Spinal cord (tissue), 10 donors: Measurements from ENCODE around the gene TMEM237. TPM values are rescaled to one million over a fixed set of nuclear protein-coding genes. Genes with fewer than 3 reads are reported as not detected.
A peak's percentile ranks its signal among the peaks of the same experiment; 100 is the strongest.

Source experiments
- DNase-seq, 6 donors: peaks; one replicate each; pipeline versions ENCODE4 v3.0.0 to v3.0.0-alpha.2; 2013 to 2015; ENCODE audit warnings: low spot score in 6 of 6, low read depth in 4 of 6
- H3K27ac ChIP-seq: one replicate; pipeline ENCODE4 v1.5.1; 2013; ENCODE audit warnings: low read depth, low read length, control low read depth
- H3K27me3 ChIP-seq: one replicate; pipeline ENCODE4 v1.6.1; 2013; ENCODE audit warnings: low read length; ENCODE audit not compliant: control insufficient read depth, insufficient read depth
- H3K36me3 ChIP-seq: one replicate; pipeline ENCODE4 v1.6.1; 2013; ENCODE audit warnings: low read length; ENCODE audit not compliant: control insufficient read depth, insufficient read depth
- H3K4me1 ChIP-seq: one replicate; pipeline ENCODE4 v1.6.1; 2013; ENCODE audit warnings: low read length; ENCODE audit not compliant: control insufficient read depth, insufficient read depth
- H3K4me3 ChIP-seq: one replicate; pipeline ENCODE4 v1.5.1; 2013; ENCODE audit warnings: low read depth, low read length, control low read depth
- H3K9me3 ChIP-seq: one replicate; pipeline ENCODE4 v1.6.1; 2013; ENCODE audit warnings: low read length; ENCODE audit not compliant: control insufficient read depth, insufficient read depth
- WGBS: methylation state at CpG from one replicate; pipeline ENCODE4 v1.1.5; 2013; ENCODE audit warnings: missing lambda C conversion rate; ENCODE audit not compliant: insufficient coverage; 5-methylcytosine and 5-hydroxymethylcytosine counted together
- polyA plus RNA-seq, 2 donors: library from polyadenylated mRNA; unstranded; fragments of 120-200 nt; gene quantifications; one replicate each; pipeline ENCODE4 v1.2.1, GENCODE V29; 2013; ENCODE audit not compliant: insufficient read length in 2 of 2
- small RNA-seq: library from RNA; depleted of rRNA; stranded (forward); fragments of <200 nt; gene quantifications from one replicate; pipeline ENCODE3, GENCODE V24; 2014; ENCODE audit warnings: low replicate concordance
- total RNA-seq, 2 donors: library from RNA; depleted of rRNA in 1 of 2; stranded (reverse); fragments of 120-200 nt in 1 of 2; fragments of >200 nt in 1 of 2; gene quantifications; one replicate each; pipeline versions ENCODE4 v1.2.3 to v1.2.4, GENCODE V29; 2013 to 2014
- donor health status: healthy.

The TMEM237 gene
- total and polyA plus RNA-seq, 4 donors: 44.9 to 55.4 (median 46.2) TPM

- Histone ChIP-seq H3K27me3 (no peaks in the 10 kb centered on the region), H3K4me1 (no peaks in the 10 kb centered on the region), H3K36me3 (no peaks in the 10 kb centered on the region), H3K27ac (no peak overlapping the region), H3K4me3 (no peak overlapping the region), H3K9me3 (no peaks in the 10 kb centered on the region)
- 100% methylated on average over 1 of the region's 3 CpGs for WGBS
- DNase-seq: no peak
Observed at GRCh38 chr2:201575971-201576370, 67.3 kb downstream of the TMEM237 start.

GRCh38 chr2:201574766-201575165 is 68.5 kb downstream of the TMEM237 start:
- Histone ChIP-seq H3K4me1 (no peaks in the 10 kb centered on the region), H3K9me3 (no peaks in the 10 kb centered on the region), H3K27ac (no peak overlapping the region), H3K4me3 (no peak overlapping the region), H3K27me3 (no peaks in the 10 kb centered on the region), H3K36me3 (no peaks in the 10 kb centered on the region)
- peak in 1 of 6 donors; percentile 23 for DNase-seq
- WGBS: no CpG with 5 or more reads among the region's 1 CpG

DNA sequence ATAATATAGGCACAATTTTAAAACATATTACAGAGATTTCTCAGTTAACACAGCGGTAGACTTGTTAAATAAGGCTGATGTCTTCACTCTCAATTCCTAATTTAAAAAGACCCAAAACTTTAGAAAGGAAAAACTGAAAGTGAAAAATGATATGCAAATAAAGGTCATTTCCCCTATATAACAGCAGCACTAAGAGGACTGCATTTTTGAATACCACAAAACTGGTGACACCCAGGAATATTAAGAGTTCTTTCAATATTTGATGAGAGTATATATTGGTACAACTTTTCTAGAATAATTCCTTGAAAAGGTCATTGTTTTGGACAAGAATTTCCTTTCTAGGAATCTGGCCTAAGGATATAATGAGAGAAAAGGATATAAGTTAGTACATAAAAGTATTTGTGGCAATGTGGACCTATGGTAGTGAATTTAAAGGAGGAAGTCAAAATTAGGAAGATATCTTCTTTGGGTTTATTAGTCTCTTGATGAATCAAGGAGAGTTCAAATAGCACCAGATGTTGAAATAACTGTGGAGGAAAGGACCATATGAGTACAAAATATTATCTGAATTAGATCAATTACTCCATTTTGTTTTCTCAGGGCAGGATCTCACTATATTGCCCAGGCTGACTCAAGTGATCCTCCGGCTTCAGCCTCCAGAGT is 70.3 kb downstream of the TMEM237 start:
- H3K4me3 ChIP-seq: no peak overlapping the region
- H3K9me3 ChIP-seq: peaks cover 2% of the 10 kb centered on the region
- no peaks in the 10 kb centered on the region for H3K4me1 ChIP-seq
- H3K36me3 ChIP-seq: no peaks in the 10 kb centered on the region
- H3K27ac ChIP-seq: no peak overlapping the region
- no peak for DNase-seq
- no peaks in the 10 kb centered on the region for H3K27me3 ChIP-seq
- WGBS: no CpG with 5 or more reads among the region's 2 CpGs

Small RNAs within 50 kb of the gene (small RNA-seq; reads per million reads assigned to genes)
- gene RNU6-651P: not detected

Other genes with a start within 250 kb of the TMEM237 start
- 10 to 100 TPM; 34.9 to 57.9 TPM for gene TRAK2, start 192.0 kb downstream of the TMEM237 start, total RNA-seq
- gene TRAK2, start 192.0 kb downstream of the TMEM237 start, polyA plus RNA-seq: 10 to 100 TPM; 23.9 to 30.8 TPM
- gene STRADB, start 191.8 kb downstream of the TMEM237 start, total RNA-seq: 100 to 1,000 TPM in 1 of 2 donors, 10 to 100 TPM in 1; 48.3 to 108 TPM
- gene STRADB, start 191.8 kb downstream of the TMEM237 start, polyA plus RNA-seq: 10 to 100 TPM; 77.6 to 78.4 TPM
- under 1 TPM; 0.22 to 0.89 TPM for gene MPP4, start 55.1 kb upstream of the TMEM237 start, total RNA-seq
- gene MPP4, start 55.1 kb upstream of the TMEM237 start, polyA plus RNA-seq: under 1 TPM; 0.22 to 0.33 TPM
- 10 to 100 TPM; 30.9 to 42.1 TPM for gene ALS2, start 137.4 kb upstream of the TMEM237 start, total RNA-seq
- 10 to 100 TPM; 21.7 to 24.8 TPM for gene ALS2, start 137.4 kb upstream of the TMEM237 start, polyA plus RNA-seq
- under 1 TPM; 0.50 to 0.55 TPM for gene CDK15, start 163.0 kb upstream of the TMEM237 start, total RNA-seq
- gene CDK15, start 163.0 kb upstream of the TMEM237 start, polyA plus RNA-seq: under 1 TPM; 0.22 to 0.30 TPM